HG02763 (cell line): Measurements from ENCODE around the gene YIF1B.

Source experiments
- ATAC-seq: cut with Tn5 transposase; IDR thresholded peaks from one replicate; pipeline ENCODE4 v1.9.1; 2021; ENCODE audit warnings: mild to moderate bottlenecking, moderate library complexity; ENCODE audit not compliant: unreplicated experiment

YIF1B gene

GRCh38 chr19:38306236-38306635 is 9.5 kb downstream of the YIF1B start:
- ATAC-seq: no peak

GRCh38 chr19:38304866-38305429 is 10.8 kb downstream of the YIF1B start:
- no peak for ATAC-seq

GRCh38 chr19:38304352-38304865 is 11.3 kb downstream of the YIF1B start:
- no peak for ATAC-seq

DNA sequence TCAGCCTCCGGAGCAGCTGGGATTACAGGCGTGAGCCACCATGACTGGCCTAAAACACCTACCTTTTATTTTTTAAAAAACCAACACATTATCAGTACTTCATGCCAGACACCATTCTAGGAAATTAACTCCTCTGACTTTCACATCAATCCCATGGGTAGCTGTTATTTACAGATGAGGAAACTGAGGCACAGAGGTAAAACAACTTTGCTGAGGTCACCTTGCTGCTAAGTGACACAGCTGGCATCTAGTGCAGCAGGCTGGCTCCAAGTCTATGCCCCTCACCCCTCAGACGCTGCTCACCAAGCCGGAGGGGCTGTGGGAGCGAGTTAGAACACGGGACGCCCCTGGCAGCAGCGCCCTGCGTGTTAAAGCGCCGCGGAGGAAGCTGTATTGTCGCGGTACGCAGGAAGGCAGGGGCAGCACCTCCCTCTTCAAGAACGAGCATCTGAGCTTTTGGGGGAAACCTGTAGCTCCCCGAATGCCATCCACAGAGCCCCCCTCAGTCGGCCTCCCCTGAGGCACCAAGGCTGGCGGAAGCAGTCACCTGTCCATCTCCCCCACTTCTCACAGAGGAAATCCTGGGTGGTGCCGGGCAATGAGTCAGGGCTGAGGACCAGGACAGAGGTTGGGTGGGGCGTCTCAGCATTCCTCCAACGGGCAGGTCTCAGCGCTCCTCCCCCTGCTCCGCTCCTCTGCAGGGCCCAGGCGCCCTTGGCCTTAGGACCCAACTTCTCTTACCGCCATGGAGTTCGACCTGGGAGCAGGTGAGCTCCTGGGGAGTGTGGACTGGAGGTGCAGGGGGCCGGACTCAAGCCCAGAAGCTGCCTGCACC is 12.0 kb downstream of the YIF1B start, which contains the start of gene C19orf33:
C19orf33 (plus strand) TSS at position 735 of the 835 bp plus-strand sequence; CDS start at position 746, 11 bp downstream.
- ATAC-seq: no peak

GRCh38 chr19:38298821-38299680 is 16.7 kb downstream of the YIF1B start:
- no peak for ATAC-seq

- ATAC-seq: no peak
Observed at GRCh38 chr19:38294090-38294489, 21.7 kb downstream of the YIF1B start.

- ATAC-seq: no peak
Observed at GRCh38 chr19:38293281-38293680, 22.5 kb downstream of the YIF1B start.

DNA sequence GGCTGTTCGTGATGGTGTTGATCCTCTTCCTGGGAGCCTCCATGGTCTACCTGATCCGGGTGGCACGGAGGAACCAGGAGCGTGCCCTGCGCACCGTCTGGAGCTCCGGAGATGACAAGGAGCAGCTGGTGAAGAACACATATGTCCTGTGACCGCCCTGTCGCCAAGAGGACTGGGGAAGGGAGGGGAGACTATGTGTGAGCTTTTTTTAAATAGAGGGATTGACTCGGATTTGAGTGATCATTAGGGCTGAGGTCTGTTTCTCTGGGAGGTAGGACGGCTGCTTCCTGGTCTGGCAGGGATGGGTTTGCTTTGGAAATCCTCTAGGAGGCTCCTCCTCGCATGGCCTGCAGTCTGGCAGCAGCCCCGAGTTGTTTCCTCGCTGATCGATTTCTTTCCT is 23.9 kb downstream of the YIF1B start:
- no peak for ATAC-seq

DNA sequence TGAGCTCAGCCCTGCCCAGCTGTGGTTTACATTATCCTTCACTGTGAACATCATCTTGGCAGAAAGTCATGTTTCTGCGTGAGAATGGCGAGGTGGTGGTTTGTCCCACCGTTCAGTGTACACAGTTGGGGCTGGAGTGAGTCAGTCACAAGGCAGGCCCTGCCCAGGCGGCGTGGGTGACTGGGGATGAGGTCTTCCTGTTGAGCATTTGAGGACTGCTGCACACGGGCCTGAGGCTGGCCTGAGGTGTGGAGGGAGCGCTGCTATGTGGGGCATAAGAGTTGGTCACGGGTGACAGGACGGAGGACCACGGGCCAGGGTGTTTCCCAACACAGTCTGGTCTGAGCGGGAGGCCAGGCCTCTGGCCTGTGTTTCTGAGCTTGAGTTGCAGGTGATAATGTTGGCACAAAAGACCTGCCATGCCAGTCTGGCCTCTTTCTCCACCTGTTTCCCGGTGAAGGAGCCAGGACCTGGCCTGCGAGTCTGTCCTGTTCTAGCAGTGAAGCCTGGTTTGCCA is 25.1 kb downstream of the YIF1B start:
- ATAC-seq: no peak

DNA sequence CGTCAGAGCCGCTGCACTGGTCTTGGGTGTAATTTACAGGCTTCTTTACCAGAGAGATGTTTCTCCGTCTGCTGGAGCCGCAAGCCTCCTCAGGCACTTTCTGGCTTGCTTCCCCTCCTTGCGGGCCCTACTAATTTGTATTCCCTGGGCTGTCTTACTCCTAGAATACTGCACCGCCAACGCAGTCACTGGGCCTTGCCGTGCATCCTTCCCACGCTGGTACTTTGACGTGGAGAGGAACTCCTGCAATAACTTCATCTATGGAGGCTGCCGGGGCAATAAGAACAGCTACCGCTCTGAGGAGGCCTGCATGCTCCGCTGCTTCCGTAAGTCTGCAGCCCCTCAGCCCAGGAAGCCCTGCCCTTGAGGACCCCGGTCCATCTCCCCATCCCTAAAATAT is 25.8 kb downstream of the YIF1B start:
- no peak for ATAC-seq

- no peak for ATAC-seq
Observed at GRCh38 chr19:38288123-38288855, 27.5 kb downstream of the YIF1B start.

GRCh38 chr19:38287604-38288003 is 28.1 kb downstream of the YIF1B start:
- no peak for ATAC-seq

DNA sequence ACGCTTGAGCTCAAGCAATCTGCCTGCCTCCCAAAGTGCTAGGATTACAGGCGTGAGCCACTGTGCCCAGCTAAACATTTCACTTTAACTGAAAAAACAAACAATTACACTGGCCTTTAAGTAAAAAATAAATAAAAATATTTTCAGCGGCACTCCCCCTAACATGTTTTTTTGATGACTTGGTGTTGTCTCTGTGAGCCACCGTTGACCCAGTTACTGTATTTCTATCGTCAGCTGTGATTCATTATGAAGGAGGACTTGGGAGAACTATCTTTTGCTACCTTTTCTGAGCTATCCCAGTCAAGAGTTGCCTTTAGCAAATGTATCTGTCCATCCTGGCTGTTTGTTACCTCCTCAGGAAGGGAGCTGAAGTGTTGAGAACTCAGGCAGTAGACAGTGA is 30.2 kb downstream of the YIF1B start:
- ATAC-seq: no peak

GRCh38 chr19:38284422-38284821 is 31.3 kb downstream of the YIF1B start:
- no peak for ATAC-seq

DNA sequence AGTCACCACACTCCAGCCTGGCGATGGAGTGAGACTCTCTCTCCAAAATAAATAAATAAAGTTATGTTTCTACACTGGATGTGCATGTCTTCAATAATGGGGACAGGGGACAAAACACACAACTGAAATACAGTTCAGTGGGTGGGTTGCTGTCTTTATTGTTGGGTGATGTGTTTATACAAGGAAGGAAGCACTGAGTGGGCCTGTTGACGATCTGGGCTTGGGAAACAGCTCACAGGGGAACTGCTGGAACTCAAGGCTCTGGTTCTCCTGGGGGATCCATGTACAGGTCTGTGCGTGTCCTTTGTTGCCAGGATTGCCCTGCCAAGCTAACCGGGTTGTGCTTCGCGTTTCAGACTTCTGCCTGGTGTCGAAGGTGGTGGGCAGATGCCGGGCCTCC is 32.5 kb downstream of the YIF1B start:
- no peak for ATAC-seq

DNA sequence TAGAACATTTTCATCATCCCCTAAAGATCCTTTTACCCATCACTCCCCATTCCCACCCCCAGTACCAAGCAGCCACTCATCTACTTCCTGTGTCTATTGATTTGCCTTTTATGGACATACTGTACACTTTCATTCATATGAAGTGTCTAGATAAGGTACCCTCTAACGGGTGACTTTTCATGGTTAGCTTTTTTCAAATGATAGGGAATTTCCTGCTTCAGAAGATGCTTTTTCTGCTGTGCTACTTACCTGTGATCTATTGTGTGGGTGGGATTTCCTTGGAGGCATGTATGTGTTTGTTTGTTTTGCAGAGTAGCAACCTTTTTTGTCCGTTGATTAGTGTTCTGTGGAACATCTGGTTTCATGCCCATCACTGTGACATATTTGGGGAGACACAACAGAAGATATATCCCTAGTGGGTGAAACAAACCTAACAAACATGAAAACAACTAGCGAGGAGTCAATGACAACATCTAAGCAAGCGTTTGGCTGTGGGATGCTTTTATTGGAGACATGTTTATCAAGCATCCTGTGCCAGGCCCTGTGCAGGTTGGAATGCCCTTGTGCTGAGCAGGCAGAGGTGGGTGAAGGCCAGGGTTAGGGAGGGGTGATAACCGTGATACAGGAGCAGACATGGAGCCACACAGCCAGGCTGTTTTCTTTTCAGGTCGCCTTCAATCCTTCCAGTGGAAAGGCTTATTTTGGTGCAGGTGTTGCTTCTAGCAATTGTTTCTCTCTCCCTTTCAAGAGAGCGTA is 33.8 kb downstream of the YIF1B start:
- no peak for ATAC-seq

GRCh38 chr19:38280030-38280921 is 35.5 kb downstream of the YIF1B start:
- no peak for ATAC-seq

DNA sequence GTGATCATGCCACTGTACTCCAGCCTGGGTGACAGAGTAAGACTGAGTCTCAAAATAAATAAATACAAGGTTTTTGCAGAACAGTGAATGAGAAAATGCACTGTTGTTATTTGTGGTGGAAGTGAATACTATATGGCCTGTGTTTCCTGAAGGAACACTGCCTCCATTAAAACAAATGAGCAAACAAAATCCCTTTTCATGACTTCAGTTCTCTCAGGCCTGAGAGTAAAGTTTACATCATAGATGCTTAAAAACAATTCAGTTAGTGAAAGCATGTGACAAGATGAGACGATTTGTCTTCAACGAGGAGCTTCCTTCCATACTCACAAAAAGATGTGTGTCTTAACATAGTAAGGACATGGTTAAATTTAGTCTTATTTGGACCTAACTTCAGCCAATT is 37.0 kb downstream of the YIF1B start:
- no peak for ATAC-seq
